ENCODE measurements around the gene TMEM165.

Gene TMEM165

GRCh38 chr4:55399581-55399980 is 3.8 kb downstream of the TMEM165 start:
- peaks cover 17% of the 10 kb centered on the region for H3K4me1 ChIP-seq (ENCODE audit: control insufficient read depth, insufficient read depth, low read length)
- no CpG with 5 or more reads among the region's 1 CpG for WGBS, 2 experiments
- no peaks in the 10 kb centered on the region for H3K9me3 ChIP-seq (ENCODE audit: control insufficient read depth, low read length)
- peaks cover 6% of the 10 kb centered on the region for H3K36me3 ChIP-seq (ENCODE audit: control insufficient read depth, insufficient read depth, low read length)
- no peak overlapping the region for H3K27ac ChIP-seq (ENCODE audit: insufficient read depth, low read depth, low read length, poor library complexity, severe bottlenecking)
- H3K27me3 ChIP-seq (ENCODE audit: control insufficient read depth, insufficient read depth, low read length, poor library complexity, severe bottlenecking): peaks cover 3% of the 10 kb centered on the region
- H3K4me3 ChIP-seq (ENCODE audit: insufficient read depth, low read depth, low read length): no peak overlapping the region

- Histone ChIP-seq H3K4me1 (ENCODE audit: control insufficient read depth, insufficient read depth, low read length) (no peaks in the 10 kb centered on the region), H3K36me3 (ENCODE audit: control insufficient read depth, insufficient read depth, low read length) (peaks cover 17% of the 10 kb centered on the region), H3K4me3 (ENCODE audit: insufficient read depth, low read depth, low read length) (no peak overlapping the region), H3K9me3 (ENCODE audit: control insufficient read depth, low read length) (no peaks in the 10 kb centered on the region), H3K27me3 (ENCODE audit: control insufficient read depth, insufficient read depth, low read length, poor library complexity, severe bottlenecking) (no peaks in the 10 kb centered on the region), H3K27ac (ENCODE audit: insufficient read depth, low read depth, low read length, poor library complexity, severe bottlenecking) (no peak overlapping the region)
- WGBS, 2 experiments: 94 to 97% methylated on average over 3 of the region's 3 CpGs
These were observed 9.3 kb downstream of the TMEM165 start for GRCh38 chr4:55405073-55405472.

GRCh38 chr4:55406545-55406944 is 10.8 kb downstream of the TMEM165 start:
- Histone ChIP-seq H3K4me3 (ENCODE audit: insufficient read depth, low read depth, low read length) (no peak overlapping the region), H3K36me3 (ENCODE audit: control insufficient read depth, insufficient read depth, low read length) (peaks cover 17% of the 10 kb centered on the region), H3K9me3 (ENCODE audit: control insufficient read depth, low read length) (no peaks in the 10 kb centered on the region), H3K27me3 (ENCODE audit: control insufficient read depth, insufficient read depth, low read length, poor library complexity, severe bottlenecking) (no peaks in the 10 kb centered on the region), H3K27ac (ENCODE audit: insufficient read depth, low read depth, low read length, poor library complexity, severe bottlenecking) (no peak overlapping the region), H3K4me1 (ENCODE audit: control insufficient read depth, insufficient read depth, low read length) (no peaks in the 10 kb centered on the region)
- 95 to 96% methylated on average over 1 of the region's 2 CpGs for WGBS, 2 experiments

GRCh38 chr4:55407119-55407518 is 11.4 kb downstream of the TMEM165 start:
- Histone ChIP-seq H3K27me3 (ENCODE audit: control insufficient read depth, insufficient read depth, low read length, poor library complexity, severe bottlenecking) (no peaks in the 10 kb centered on the region), H3K36me3 (ENCODE audit: control insufficient read depth, insufficient read depth, low read length) (peaks cover 17% of the 10 kb centered on the region), H3K4me3 (ENCODE audit: insufficient read depth, low read depth, low read length) (no peak overlapping the region), H3K27ac (ENCODE audit: insufficient read depth, low read depth, low read length, poor library complexity, severe bottlenecking) (no peak overlapping the region), H3K9me3 (ENCODE audit: control insufficient read depth, low read length) (no peaks in the 10 kb centered on the region), H3K4me1 (ENCODE audit: control insufficient read depth, insufficient read depth, low read length) (no peaks in the 10 kb centered on the region)
- 93 to 96% methylated on average over 2 to 3 of the region's 3 CpGs for WGBS, 2 experiments

GRCh38 chr4:55407764-55408163 is 12.0 kb downstream of the TMEM165 start:
- H3K9me3 ChIP-seq (ENCODE audit: control insufficient read depth, low read length): no peaks in the 10 kb centered on the region
- H3K27me3 ChIP-seq (ENCODE audit: control insufficient read depth, insufficient read depth, low read length, poor library complexity, severe bottlenecking): no peaks in the 10 kb centered on the region
- WGBS, 2 experiments: 94 to 100% methylated on average over 3 of the region's 3 CpGs
- H3K4me1 ChIP-seq (ENCODE audit: control insufficient read depth, insufficient read depth, low read length): no peaks in the 10 kb centered on the region
- H3K4me3 ChIP-seq (ENCODE audit: insufficient read depth, low read depth, low read length): no peak overlapping the region
- peaks cover 17% of the 10 kb centered on the region for H3K36me3 ChIP-seq (ENCODE audit: control insufficient read depth, insufficient read depth, low read length)
- no peak overlapping the region for H3K27ac ChIP-seq (ENCODE audit: insufficient read depth, low read depth, low read length, poor library complexity, severe bottlenecking)

GRCh38 chr4:55409468-55410171 is 13.9 kb downstream of the TMEM165 start:
- Histone ChIP-seq H3K4me1 (ENCODE audit: control insufficient read depth, insufficient read depth, low read length) (no peaks in the 10 kb centered on the region), H3K27ac (ENCODE audit: insufficient read depth, low read depth, low read length, poor library complexity, severe bottlenecking) (no peak overlapping the region), H3K9me3 (ENCODE audit: control insufficient read depth, low read length) (no peaks in the 10 kb centered on the region), H3K4me3 (ENCODE audit: insufficient read depth, low read depth, low read length) (no peak overlapping the region), H3K36me3 (ENCODE audit: control insufficient read depth, insufficient read depth, low read length) (peaks cover 11% of the 10 kb centered on the region), H3K27me3 (ENCODE audit: control insufficient read depth, insufficient read depth, low read length, poor library complexity, severe bottlenecking) (no peaks in the 10 kb centered on the region)
- 83% methylated on average over 10 of the region's 10 CpGs for WGBS, 2 experiments

GRCh38 chr4:55410431-55410830 is 14.7 kb downstream of the TMEM165 start:
- Histone ChIP-seq H3K9me3 (ENCODE audit: control insufficient read depth, low read length) (no peaks in the 10 kb centered on the region), H3K4me1 (ENCODE audit: control insufficient read depth, insufficient read depth, low read length) (no peaks in the 10 kb centered on the region), H3K27ac (ENCODE audit: insufficient read depth, low read depth, low read length, poor library complexity, severe bottlenecking) (no peak overlapping the region), H3K4me3 (ENCODE audit: insufficient read depth, low read depth, low read length) (no peak overlapping the region), H3K36me3 (ENCODE audit: control insufficient read depth, insufficient read depth, low read length) (peaks cover 8% of the 10 kb centered on the region), H3K27me3 (ENCODE audit: control insufficient read depth, insufficient read depth, low read length, poor library complexity, severe bottlenecking) (no peaks in the 10 kb centered on the region)
- whole genome bisulfite sequencing, 2 experiments: 93 to 95% methylated on average over 6 to 8 of the region's 8 CpGs

GRCh38 chr4:55411621-55412020 is 15.9 kb downstream of the TMEM165 start:
- WGBS, 2 experiments: 96% methylated on average over 6 of the region's 6 CpGs
- no peaks in the 10 kb centered on the region for H3K27me3 ChIP-seq (ENCODE audit: control insufficient read depth, insufficient read depth, low read length, poor library complexity, severe bottlenecking)
- H3K27ac ChIP-seq (ENCODE audit: insufficient read depth, low read depth, low read length, poor library complexity, severe bottlenecking): no peak overlapping the region
- H3K4me1 ChIP-seq (ENCODE audit: control insufficient read depth, insufficient read depth, low read length): no peaks in the 10 kb centered on the region
- no peaks in the 10 kb centered on the region for H3K9me3 ChIP-seq (ENCODE audit: control insufficient read depth, low read length)
- H3K4me3 ChIP-seq (ENCODE audit: insufficient read depth, low read depth, low read length): no peak overlapping the region
- peaks cover 2% of the 10 kb centered on the region for H3K36me3 ChIP-seq (ENCODE audit: control insufficient read depth, insufficient read depth, low read length)

GRCh38 chr4:55416176-55416575 is 20.4 kb downstream of the TMEM165 start:
- 94 to 99% methylated on average over 1 to 3 of the region's 3 CpGs for WGBS, 2 experiments
- Histone ChIP-seq H3K27ac (ENCODE audit: insufficient read depth, low read depth, low read length, poor library complexity, severe bottlenecking) (no peak overlapping the region), H3K9me3 (ENCODE audit: control insufficient read depth, low read length) (no peaks in the 10 kb centered on the region), H3K27me3 (ENCODE audit: control insufficient read depth, insufficient read depth, low read length, poor library complexity, severe bottlenecking) (no peaks in the 10 kb centered on the region), H3K36me3 (ENCODE audit: control insufficient read depth, insufficient read depth, low read length) (peaks cover 19% of the 10 kb centered on the region), H3K4me1 (ENCODE audit: control insufficient read depth, insufficient read depth, low read length) (no peaks in the 10 kb centered on the region), H3K4me3 (ENCODE audit: insufficient read depth, low read depth, low read length) (no peak overlapping the region)

- Histone ChIP-seq H3K4me3 (ENCODE audit: insufficient read depth, low read depth, low read length) (no peak overlapping the region), H3K9me3 (ENCODE audit: control insufficient read depth, low read length) (no peaks in the 10 kb centered on the region), H3K27ac (ENCODE audit: insufficient read depth, low read depth, low read length, poor library complexity, severe bottlenecking) (no peak overlapping the region), H3K4me1 (ENCODE audit: control insufficient read depth, insufficient read depth, low read length) (no peaks in the 10 kb centered on the region), H3K36me3 (ENCODE audit: control insufficient read depth, insufficient read depth, low read length) (peaks cover 19% of the 10 kb centered on the region), H3K27me3 (ENCODE audit: control insufficient read depth, insufficient read depth, low read length, poor library complexity, severe bottlenecking) (no peaks in the 10 kb centered on the region)
- 91 to 98% methylated on average over 1 to 2 of the region's 3 CpGs for WGBS, 2 experiments
These were observed 29.0 kb downstream of the TMEM165 start for GRCh38 chr4:55424791-55425190.
